Measurements from ENCODE around the gene RWDD1. TPM values are rescaled to one million over a fixed set of nuclear protein-coding genes. Genes with fewer than 3 reads are reported as not detected.
A peak's percentile ranks its signal among the peaks of the same experiment; 100 is the strongest.

RWDD1 gene
- polyA plus RNA-seq, 3 donors from 2014 or later: 69.1 to 87.3 (median 70.4) TPM

GRCh38 chr6:116564921-116565872 is 6.1 kb upstream of the RWDD1 start:
- H3K4me1 Mint-ChIP-seq: peaks cover 5 to 11% of the 10 kb centered on the region in 2 donors
- DNase-seq: peak; percentile 8 to 23 (median 11)
- H3K36me3 Mint-ChIP-seq: peaks cover 0 to 3% (median 0%) of the 10 kb centered on the region in 3 donors

GRCh38 chr6:116568111-116568510 is 3.2 kb upstream of the RWDD1 start:
- Mint-ChIP-seq H3K4me1 (peaks cover 29 to 39% of the 10 kb centered on the region in 2 donors), H3K9me3 (no peaks in the 10 kb centered on the region), H3K36me3 (peaks cover 0 to 3% (median 0%) of the 10 kb centered on the region in 3 donors), H3K4me3 (no peak overlapping the region), H3K27ac (peak overlapping the region in 1 of 6 donors; percentile 12), H3K27me3 (ENCODE audit: low read depth in 3 of 3) (peaks cover 4 to 11% (median 5%) of the 10 kb centered on the region in 3 donors)
- DNase-seq: no peak

More at GRCh38 chr6:116564921-116565872, 6.1 kb upstream of the RWDD1 start:
- Mint-ChIP-seq H3K27ac (no peak overlapping the region), H3K9me3 (no peaks in the 10 kb centered on the region), H3K4me3 (peak overlapping the region in 1 of 5 donors; percentile 27), H3K27me3 (ENCODE audit: low read depth in 3 of 3) (peaks cover 7 to 9% (median 7%) of the 10 kb centered on the region in 3 donors)

GRCh38 chr6:116568821-116569755 is 2.2 kb upstream of the RWDD1 start:
- Mint-ChIP-seq H3K36me3 (peaks cover 0 to 3% (median 1%) of the 10 kb centered on the region in 3 donors), H3K9me3 (no peaks in the 10 kb centered on the region)

DNA sequence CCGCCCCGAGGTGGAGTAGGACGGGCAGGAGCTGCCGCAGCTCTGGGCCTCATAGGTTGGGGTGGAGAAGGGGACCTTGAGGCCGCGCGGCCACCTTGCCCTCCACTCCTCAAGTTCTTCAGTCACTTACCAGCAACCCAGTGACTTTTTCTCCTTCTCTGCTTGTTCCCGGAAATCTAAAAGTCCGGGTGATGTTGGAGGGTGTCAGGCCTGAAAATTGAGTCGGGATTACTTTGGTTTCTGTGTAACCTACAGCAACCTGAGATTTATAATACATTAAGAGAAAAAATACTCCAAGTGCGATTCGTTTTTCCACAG is 338 bp downstream of the RWDD1 start:
- no peak for DNase-seq
- peak overlapping the region; percentile 96 to 99 (median 98) for H3K27ac Mint-ChIP-seq
- peaks cover 47 to 68% of the 10 kb centered on the region in 2 donors for H3K4me1 Mint-ChIP-seq
- H3K9me3 Mint-ChIP-seq: no peaks in the 10 kb centered on the region
- H3K4me3 Mint-ChIP-seq: peak overlapping the region; percentile 95 to 99 (median 97)
- H3K27me3 Mint-ChIP-seq (ENCODE audit: low read depth in 3 of 3): peaks cover 3 to 6% (median 3%) of the 10 kb centered on the region in 3 donors
- peaks cover 0 to 16% (median 5%) of the 10 kb centered on the region in 3 donors for H3K36me3 Mint-ChIP-seq

More at GRCh38 chr6:116568821-116569755, 2.2 kb upstream of the RWDD1 start:
- Mint-ChIP-seq H3K4me1 (peaks cover 39 to 48% of the 10 kb centered on the region in 2 donors), H3K4me3 (peak overlapping the region in 3 of 5 donors; percentile 6 to 56 (median 12)), H3K27me3 (ENCODE audit: low read depth in 3 of 3) (peaks cover 4 to 11% (median 5%) of the 10 kb centered on the region in 3 donors), H3K27ac (peak overlapping the region in 3 of 6 donors; percentile 4 to 73 (median 14))
- DNase-seq: no peak

GRCh38 chr6:116572162-116572561 is 858 bp downstream of the RWDD1 start:
- Mint-ChIP-seq H3K27ac (peak overlapping the region; percentile 96 to 99 (median 98)), H3K9me3 (no peaks in the 10 kb centered on the region), H3K4me1 (peaks cover 49 to 72% of the 10 kb centered on the region in 2 donors), H3K4me3 (peak overlapping the region; percentile 95 to 99 (median 97)), H3K36me3 (peaks cover 0 to 16% (median 5%) of the 10 kb centered on the region in 3 donors), H3K27me3 (ENCODE audit: low read depth in 3 of 3) (peaks cover 0 to 3% (median 2%) of the 10 kb centered on the region in 3 donors)
- DNase-seq: peak in 1 of 3 donors; percentile 7

DNA sequence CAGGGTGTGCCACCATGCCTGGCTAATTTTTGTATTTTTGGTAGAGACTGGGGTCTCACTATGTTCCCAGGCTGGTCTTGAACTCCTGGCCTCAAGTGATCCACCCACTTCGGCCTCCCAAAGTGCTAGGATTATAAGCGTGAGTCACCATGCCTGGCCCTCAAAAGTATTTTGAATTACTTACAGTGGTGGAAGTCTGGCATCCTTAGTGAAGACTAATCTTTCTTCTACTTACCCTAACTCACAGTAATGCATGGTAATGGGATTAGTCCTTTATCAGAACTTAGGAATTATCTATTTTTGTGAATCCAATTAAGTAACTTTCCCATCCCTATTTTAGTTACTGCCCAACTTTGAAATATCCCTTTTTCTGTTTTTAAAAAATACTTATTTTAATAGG is 3.9 kb downstream of the RWDD1 start:
- peaks cover 0 to 18% (median 5%) of the 10 kb centered on the region in 3 donors for H3K36me3 Mint-ChIP-seq
- no peak overlapping the region for H3K27ac Mint-ChIP-seq
- H3K9me3 Mint-ChIP-seq: no peaks in the 10 kb centered on the region
- no peak for DNase-seq
- H3K27me3 Mint-ChIP-seq (ENCODE audit: low read depth in 3 of 3): peaks cover 0 to 2% (median 1%) of the 10 kb centered on the region in 3 donors
- H3K4me1 Mint-ChIP-seq: peaks cover 56 to 85% of the 10 kb centered on the region in 2 donors
- no peak overlapping the region for H3K4me3 Mint-ChIP-seq

- H3K27me3 Mint-ChIP-seq (ENCODE audit: low read depth in 3 of 3): peaks cover 0 to 1% (median 0%) of the 10 kb centered on the region in 3 donors
- H3K4me3 Mint-ChIP-seq: no peak overlapping the region
- H3K9me3 Mint-ChIP-seq: no peaks in the 10 kb centered on the region
- H3K36me3 Mint-ChIP-seq: peaks cover 0 to 28% (median 8%) of the 10 kb centered on the region in 3 donors
- H3K4me1 Mint-ChIP-seq: peaks cover 38 to 68% of the 10 kb centered on the region in 2 donors
- H3K27ac Mint-ChIP-seq: peak overlapping the region in 1 of 6 donors; percentile 66
- no peak for DNase-seq
These were observed 6.2 kb downstream of the RWDD1 start for GRCh38 chr6:116577486-116577885.

- H3K4me3 Mint-ChIP-seq: no peak overlapping the region
- H3K4me1 Mint-ChIP-seq: peaks cover 32 to 63% of the 10 kb centered on the region in 2 donors
- DNase-seq: no peak
- H3K27me3 Mint-ChIP-seq (ENCODE audit: low read depth in 3 of 3): peaks cover 0 to 1% (median 0%) of the 10 kb centered on the region in 3 donors
- H3K36me3 Mint-ChIP-seq: peaks cover 0 to 30% (median 8%) of the 10 kb centered on the region in 3 donors
- no peak overlapping the region for H3K27ac Mint-ChIP-seq
- H3K9me3 Mint-ChIP-seq: no peaks in the 10 kb centered on the region
These were observed 7.0 kb downstream of the RWDD1 start for GRCh38 chr6:116578335-116578734.

DNA sequence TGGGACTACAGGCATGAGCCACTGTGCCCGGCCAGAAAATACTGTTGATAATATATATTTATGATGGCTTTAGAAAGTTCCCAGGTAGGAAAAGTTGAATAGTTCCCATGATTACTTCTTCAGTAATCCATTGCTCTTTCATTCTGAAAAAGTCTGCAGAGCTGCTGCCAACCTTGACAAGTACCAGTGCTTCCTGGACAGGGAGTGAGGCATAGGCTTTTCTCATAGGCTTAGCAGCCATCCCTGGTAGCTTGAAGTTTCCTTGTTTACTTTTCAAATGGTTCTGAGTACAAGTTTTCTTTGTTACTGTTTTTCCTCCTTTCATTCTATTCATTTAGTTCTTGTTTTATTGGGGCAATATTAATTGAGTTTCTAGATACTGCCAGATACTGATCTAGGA is 7.8 kb downstream of the RWDD1 start:
- no peak for DNase-seq
- Mint-ChIP-seq H3K27me3 (ENCODE audit: low read depth in 3 of 3) (peaks cover 0 to 1% (median 0%) of the 10 kb centered on the region in 3 donors), H3K36me3 (peaks cover 0 to 29% (median 8%) of the 10 kb centered on the region in 3 donors), H3K4me1 (peaks cover 24 to 55% of the 10 kb centered on the region in 2 donors), H3K27ac (peak overlapping the region in 1 of 6 donors; percentile 25), H3K9me3 (no peaks in the 10 kb centered on the region), H3K4me3 (no peak overlapping the region)

DNA sequence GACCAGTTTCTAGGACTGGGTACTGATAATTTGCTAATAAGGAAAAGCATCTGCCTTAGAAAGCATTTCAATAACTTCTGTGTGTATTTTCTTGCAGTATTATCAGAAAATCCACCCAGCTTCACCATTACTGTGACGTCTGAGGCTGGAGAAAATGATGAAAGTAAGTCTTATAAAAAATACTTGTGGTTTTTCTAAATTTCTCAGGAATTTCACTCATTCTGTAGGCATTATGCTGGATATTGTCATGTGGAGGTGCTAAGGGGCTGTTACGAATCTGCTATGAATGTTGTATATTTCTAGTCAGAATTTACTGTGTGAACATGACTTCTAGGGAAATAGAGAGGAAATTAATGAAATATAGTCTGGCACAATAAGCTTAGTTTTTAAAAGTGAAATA is 8.9 kb downstream of the RWDD1 start:
- DNase-seq: no peak
- peaks cover 5 to 33% (median 14%) of the 10 kb centered on the region in 3 donors for H3K36me3 Mint-ChIP-seq
- no peak overlapping the region for H3K4me3 Mint-ChIP-seq
- no peak overlapping the region for H3K27ac Mint-ChIP-seq
- H3K9me3 Mint-ChIP-seq: no peaks in the 10 kb centered on the region
- peaks cover 23 to 50% of the 10 kb centered on the region in 2 donors for H3K4me1 Mint-ChIP-seq
- no peaks in the 10 kb centered on the region for H3K27me3 Mint-ChIP-seq (ENCODE audit: low read depth in 3 of 3)

DNA sequence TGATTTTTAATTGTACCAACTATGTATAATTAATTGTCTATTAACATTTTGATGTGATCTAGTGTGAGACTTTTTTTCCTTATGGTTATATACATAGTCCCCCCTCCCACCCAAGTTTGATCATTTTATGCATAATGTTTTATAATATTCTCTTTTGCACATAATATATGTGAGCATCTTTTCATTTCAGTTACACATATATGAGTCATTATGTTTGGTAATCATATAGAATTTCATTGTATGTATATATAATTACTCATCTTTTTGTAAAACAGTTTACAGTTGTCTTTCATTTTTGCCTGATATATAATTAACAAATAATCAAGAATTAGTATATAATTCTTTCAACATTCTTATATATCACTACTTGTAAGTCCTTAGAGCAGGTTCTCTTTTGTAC is 15.0 kb downstream of the RWDD1 start:
- H3K36me3 Mint-ChIP-seq: peaks cover 14 to 36% (median 27%) of the 10 kb centered on the region in 3 donors
- H3K9me3 Mint-ChIP-seq: no peaks in the 10 kb centered on the region
- no peak for DNase-seq
- no peaks in the 10 kb centered on the region for H3K27me3 Mint-ChIP-seq (ENCODE audit: low read depth in 3 of 3)
- H3K4me1 Mint-ChIP-seq: peaks cover 4 to 6% of the 10 kb centered on the region in 2 donors
- H3K27ac Mint-ChIP-seq: no peak overlapping the region
- no peak overlapping the region for H3K4me3 Mint-ChIP-seq

GRCh38 chr6:116586738-116587137 is 15.4 kb downstream of the RWDD1 start:
- DNase-seq: no peak
- Mint-ChIP-seq H3K27me3 (ENCODE audit: low read depth in 3 of 3) (no peaks in the 10 kb centered on the region), H3K27ac (no peak overlapping the region), H3K36me3 (peaks cover 18 to 37% (median 28%) of the 10 kb centered on the region in 3 donors), H3K9me3 (no peaks in the 10 kb centered on the region), H3K4me1 (peaks cover 4 to 6% of the 10 kb centered on the region in 2 donors), H3K4me3 (no peak overlapping the region)

- H3K4me1 Mint-ChIP-seq: no peaks in the 10 kb centered on the region
- H3K4me3 Mint-ChIP-seq: no peak overlapping the region
- peaks cover 21 to 48% (median 43%) of the 10 kb centered on the region in 3 donors for H3K36me3 Mint-ChIP-seq
- DNase-seq: no peak
- H3K9me3 Mint-ChIP-seq: no peaks in the 10 kb centered on the region
- no peak overlapping the region for H3K27ac Mint-ChIP-seq
- no peaks in the 10 kb centered on the region for H3K27me3 Mint-ChIP-seq (ENCODE audit: low read depth in 3 of 3)
These were observed 23.9 kb downstream of the RWDD1 start for GRCh38 chr6:116595247-116595646.
